Keratinocyte (primary cell): ENCODE measurements around the gene NFYA.

Experiments used
- CTCF ChIP-seq, 3 experiments: IDR thresholded peaks in 1 of 3; conservative IDR thresholded peaks in 1 of 3; optimal IDR thresholded peaks in 1 of 3; 2 replicates in 2 of 3; 3 replicates in 1 of 3; pipeline versions ENCODE3 to v1.5.1; 2011; ENCODE audit warnings: low read length in 3 of 3, mild to moderate bottlenecking in 3 of 3, moderate library complexity in 2 of 3, control low read depth in 1 of 3, inconsistent platforms in 1 of 3; ENCODE audit not compliant: insufficient read depth in 2 of 3; ENCODE audit errors: extremely low read depth in 1 of 3
- EZH2 ChIP-seq: IDR thresholded peaks from one replicate; pipeline ENCODE4 v1.6.1; 2012; ENCODE audit warnings: inconsistent platforms, mild to moderate bottlenecking, low read length, moderate library complexity

DNA sequence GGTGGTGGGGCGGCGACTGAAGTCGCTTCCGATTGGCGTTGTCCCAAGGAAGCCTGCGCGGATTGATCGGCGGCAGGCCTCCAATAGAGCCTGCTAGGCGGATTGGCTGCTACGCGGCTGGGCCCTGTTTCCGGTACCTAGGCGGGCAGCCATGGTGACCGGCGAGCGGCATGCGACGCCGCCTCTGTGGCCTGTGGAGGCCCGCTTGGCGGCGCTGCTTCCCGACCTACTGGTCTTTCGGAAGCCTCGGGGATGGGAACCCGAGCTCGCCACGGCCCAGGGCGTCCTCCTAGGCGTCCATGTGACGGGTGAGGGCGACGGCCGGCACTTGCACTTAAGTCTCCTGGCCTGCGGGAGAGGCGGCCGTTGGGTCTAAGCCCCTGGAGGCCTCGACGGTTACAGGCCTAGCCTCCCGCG lies 28.1 kb downstream of the NFYA start:
- TF ChIP-seq EZH2 (no peak), CTCF (optimal IDR thresholded peaks at IDR 0.05 in 1 of 3, IDR thresholded peaks at IDR 0.05 in 1 of 3, conservative IDR thresholded peaks at IDR 0.05 in 1 of 3; ENCODE audit: extremely low read depth in 1 of 3, insufficient read depth in 2 of 3, low read length in 3 of 3) (no peak)
